GM23338 (cell line): ENCODE data around the gene PPAN.

Experiments
- CREB1 ChIP-seq: fragments of 250-450 bp; sonication (Bioruptor Pico); IDR thresholded peaks from 2 replicates; pipeline ENCODE4 v1.5.0; 2020; ENCODE audit warnings: low read depth, mild to moderate bottlenecking, moderate library complexity
- EZH2 ChIP-seq: fragments of 200-600 bp; sonication (generic); IDR thresholded peaks from one replicate; pipeline ENCODE4 v1.8.0; 2017; ENCODE audit warnings: antibody characterized with exemption, mild to moderate bottlenecking, low read depth; ENCODE audit not compliant: unreplicated experiment
- EZH2phosphoT487 ChIP-seq: fragments of 200-600 bp; sonication (generic); IDR thresholded peaks from one replicate; pipeline ENCODE4 v1.8.1; 2018; ENCODE audit warnings: antibody characterized with exemption; ENCODE audit not compliant: unreplicated experiment
- JUNB ChIP-seq: IDR thresholded peaks from one replicate; pipeline ENCODE4 v1.6.1; 2016; ENCODE audit warnings: antibody characterized with exemption; ENCODE audit not compliant: unreplicated experiment
- NANOG ChIP-seq: IDR thresholded peaks from 2 replicates; pipeline ENCODE4 v1.6.1; 2016; ENCODE audit warnings: antibody characterized with exemption, borderline replicate concordance
- POLR2AphosphoS5 ChIP-seq: IDR thresholded peaks from 2 replicates; pipeline ENCODE4 v1.6.1; 2016; ENCODE audit warnings: antibody characterized with exemption, low read depth
- STAT1 ChIP-seq: IDR thresholded peaks from one replicate; pipeline ENCODE4 v1.6.1; 2016; ENCODE audit warnings: antibody characterized with exemption; ENCODE audit not compliant: unreplicated experiment
- ZNF114 ChIP-seq: fragments of 250-450 bp; sonication (Bioruptor Pico); IDR thresholded peaks from 2 replicates; pipeline ENCODE4 v1.5.0; 2020; ENCODE audit warnings: mild to moderate bottlenecking, moderate library complexity
- ZNF331 ChIP-seq: fragments of 250-450 bp; sonication (Bioruptor Pico); IDR thresholded peaks from 2 replicates; pipeline ENCODE4 v1.5.0; 2020; ENCODE audit warnings: low read depth, mild to moderate bottlenecking, moderate library complexity
- TF ChIP-seq, protein P1 (sequence below), 2 experiments: fragments of 200-600 bp in 1 of 2; sonication (generic) in 1 of 2; conservative IDR thresholded peaks; 2 replicates each; pipeline versions ENCODE4 v1.5.1 to v1.6.1; 2016 to 2017; ENCODE audit warnings: antibody characterized with exemption in 2 of 2, low read depth in 2 of 2, mild to moderate bottlenecking in 2 of 2, moderate library complexity in 1 of 2
- TF ChIP-seq, protein P2 (sequence below): IDR thresholded peaks from one replicate; pipeline ENCODE4 v1.6.1; 2018; ENCODE audit warnings: antibody characterized with exemption; ENCODE audit not compliant: unreplicated experiment
- TF ChIP-seq, protein P3 (sequence below): IDR thresholded peaks from 2 replicates; pipeline ENCODE4 v1.6.1; 2016; ENCODE audit warnings: antibody characterized with exemption

DNA sequence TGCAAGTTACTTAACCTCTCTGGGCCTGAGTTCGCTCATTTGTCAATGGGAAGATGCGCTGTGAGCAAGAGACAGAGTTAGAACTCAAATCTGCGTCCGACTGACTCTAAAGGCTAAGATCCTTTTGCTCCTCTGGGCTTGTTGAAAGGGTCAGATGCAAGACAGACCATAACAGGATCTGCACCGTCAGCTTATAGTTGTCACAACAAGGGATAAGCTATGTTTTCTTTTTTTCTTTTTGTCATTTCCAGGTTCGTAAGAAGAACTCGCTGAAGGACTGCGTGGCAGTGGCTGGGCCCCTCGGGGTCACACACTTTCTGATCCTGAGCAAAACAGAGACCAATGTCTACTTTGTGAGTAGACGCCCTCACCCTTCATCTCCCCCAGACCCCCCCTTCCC is 1.1 kb downstream of the PPAN start:
- TF ChIP-seq, protein P1, sequence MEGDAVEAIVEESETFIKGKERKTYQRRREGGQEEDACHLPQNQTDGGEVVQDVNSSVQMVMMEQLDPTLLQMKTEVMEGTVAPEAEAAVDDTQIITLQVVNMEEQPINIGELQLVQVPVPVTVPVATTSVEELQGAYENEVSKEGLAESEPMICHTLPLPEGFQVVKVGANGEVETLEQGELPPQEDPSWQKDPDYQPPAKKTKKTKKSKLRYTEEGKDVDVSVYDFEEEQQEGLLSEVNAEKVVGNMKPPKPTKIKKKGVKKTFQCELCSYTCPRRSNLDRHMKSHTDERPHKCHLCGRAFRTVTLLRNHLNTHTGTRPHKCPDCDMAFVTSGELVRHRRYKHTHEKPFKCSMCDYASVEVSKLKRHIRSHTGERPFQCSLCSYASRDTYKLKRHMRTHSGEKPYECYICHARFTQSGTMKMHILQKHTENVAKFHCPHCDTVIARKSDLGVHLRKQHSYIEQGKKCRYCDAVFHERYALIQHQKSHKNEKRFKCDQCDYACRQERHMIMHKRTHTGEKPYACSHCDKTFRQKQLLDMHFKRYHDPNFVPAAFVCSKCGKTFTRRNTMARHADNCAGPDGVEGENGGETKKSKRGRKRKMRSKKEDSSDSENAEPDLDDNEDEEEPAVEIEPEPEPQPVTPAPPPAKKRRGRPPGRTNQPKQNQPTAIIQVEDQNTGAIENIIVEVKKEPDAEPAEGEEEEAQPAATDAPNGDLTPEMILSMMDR (conservative IDR thresholded peaks at IDR 0.05; ENCODE audit: low read depth in 2 of 2), result no peak
- no peak for TF ChIP-seq ZNF114 (CRISPR knock-in tag)
- TF ChIP-seq EZH2, result no peak
- no peak for TF ChIP-seq JUNB
- TF ChIP-seq EZH2phosphoT487, result no peak
- TF ChIP-seq, protein P2, sequence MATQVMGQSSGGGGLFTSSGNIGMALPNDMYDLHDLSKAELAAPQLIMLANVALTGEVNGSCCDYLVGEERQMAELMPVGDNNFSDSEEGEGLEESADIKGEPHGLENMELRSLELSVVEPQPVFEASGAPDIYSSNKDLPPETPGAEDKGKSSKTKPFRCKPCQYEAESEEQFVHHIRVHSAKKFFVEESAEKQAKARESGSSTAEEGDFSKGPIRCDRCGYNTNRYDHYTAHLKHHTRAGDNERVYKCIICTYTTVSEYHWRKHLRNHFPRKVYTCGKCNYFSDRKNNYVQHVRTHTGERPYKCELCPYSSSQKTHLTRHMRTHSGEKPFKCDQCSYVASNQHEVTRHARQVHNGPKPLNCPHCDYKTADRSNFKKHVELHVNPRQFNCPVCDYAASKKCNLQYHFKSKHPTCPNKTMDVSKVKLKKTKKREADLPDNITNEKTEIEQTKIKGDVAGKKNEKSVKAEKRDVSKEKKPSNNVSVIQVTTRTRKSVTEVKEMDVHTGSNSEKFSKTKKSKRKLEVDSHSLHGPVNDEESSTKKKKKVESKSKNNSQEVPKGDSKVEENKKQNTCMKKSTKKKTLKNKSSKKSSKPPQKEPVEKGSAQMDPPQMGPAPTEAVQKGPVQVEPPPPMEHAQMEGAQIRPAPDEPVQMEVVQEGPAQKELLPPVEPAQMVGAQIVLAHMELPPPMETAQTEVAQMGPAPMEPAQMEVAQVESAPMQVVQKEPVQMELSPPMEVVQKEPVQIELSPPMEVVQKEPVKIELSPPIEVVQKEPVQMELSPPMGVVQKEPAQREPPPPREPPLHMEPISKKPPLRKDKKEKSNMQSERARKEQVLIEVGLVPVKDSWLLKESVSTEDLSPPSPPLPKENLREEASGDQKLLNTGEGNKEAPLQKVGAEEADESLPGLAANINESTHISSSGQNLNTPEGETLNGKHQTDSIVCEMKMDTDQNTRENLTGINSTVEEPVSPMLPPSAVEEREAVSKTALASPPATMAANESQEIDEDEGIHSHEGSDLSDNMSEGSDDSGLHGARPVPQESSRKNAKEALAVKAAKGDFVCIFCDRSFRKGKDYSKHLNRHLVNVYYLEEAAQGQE, result no peak
- no peak for TF ChIP-seq CREB1 (CRISPR knock-in tag)
- TF ChIP-seq POLR2AphosphoS5, result no peak
- TF ChIP-seq ZNF331, result no peak
- no peak for TF ChIP-seq STAT1
- no peak for TF ChIP-seq NANOG
- TF ChIP-seq, protein P3, sequence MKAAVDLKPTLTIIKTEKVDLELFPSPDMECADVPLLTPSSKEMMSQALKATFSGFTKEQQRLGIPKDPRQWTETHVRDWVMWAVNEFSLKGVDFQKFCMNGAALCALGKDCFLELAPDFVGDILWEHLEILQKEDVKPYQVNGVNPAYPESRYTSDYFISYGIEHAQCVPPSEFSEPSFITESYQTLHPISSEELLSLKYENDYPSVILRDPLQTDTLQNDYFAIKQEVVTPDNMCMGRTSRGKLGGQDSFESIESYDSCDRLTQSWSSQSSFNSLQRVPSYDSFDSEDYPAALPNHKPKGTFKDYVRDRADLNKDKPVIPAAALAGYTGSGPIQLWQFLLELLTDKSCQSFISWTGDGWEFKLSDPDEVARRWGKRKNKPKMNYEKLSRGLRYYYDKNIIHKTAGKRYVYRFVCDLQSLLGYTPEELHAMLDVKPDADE, result no peak
